IMR-90 (cell line): ENCODE results near the gene PTPRC. TPM values are rescaled to one million over a fixed set of nuclear protein-coding genes. Genes with fewer than 3 reads are reported as not detected.

Source experiments
- ATAC-seq: fragments of 200-7000 bp; cut with Tn5 transposase; 2 replicates; pipeline ENCODE4 v1.9.1; 2020; ENCODE audit warnings: low read depth, mild to moderate bottlenecking, moderate library complexity
- BruUV-seq: library from RNA; stranded (reverse); fragments of 400-500 nt; replicated peaks from 2 replicates; lab custom pipeline; 2021; lab: Mats Ljungman, UMichigan
- CTCF ChIA-PET: fragments of 300-600 bp; formaldehyde crosslinking; extraction: SDS; loops from one replicate; lab custom pipeline; 2021; ENCODE audit warnings: antibody characterized with exemption; lab: Yijun Ruan, JAX
- POLR2A ChIA-PET: fragments of 300-600 bp; sonication (Branson Sonifier 250); formaldehyde crosslinking; loops from one replicate; lab custom pipeline; 2022; ENCODE audit warnings: antibody characterized with exemption; ENCODE audit not compliant: unreplicated experiment; lab: Charles Lee
- DNase-seq: peaks from one replicate; pipeline ENCODE4 v3.0.0; 2013
- H2AFZ ChIP-seq: replicated peaks from 2 replicates; pipeline ENCODE3; 2013; ENCODE audit warnings: low read length, mild to moderate bottlenecking; ENCODE audit not compliant: poor library complexity
- H2AK5ac ChIP-seq: 2 replicates; pipeline ENCODE4 v1.6.1; 2013; ENCODE audit warnings: low read depth, low read length, inconsistent platforms
- H2AK9ac ChIP-seq: replicated peaks from 2 replicates; pipeline ENCODE3; 2013; ENCODE audit warnings: mild to moderate bottlenecking, low read depth, low read length, moderate library complexity; ENCODE audit not compliant: poor library complexity
- H2BK120ac ChIP-seq: 2 replicates; pipeline ENCODE4 v1.6.1; 2013; ENCODE audit warnings: low read depth, low read length, inconsistent platforms
- H2BK15ac ChIP-seq: 3 replicates; pipeline ENCODE4 v1.6.1; 2013; ENCODE audit warnings: low read depth, low read length, inconsistent platforms
- H2BK20ac ChIP-seq: 2 replicates; pipeline ENCODE4 v1.6.1; 2013; ENCODE audit warnings: low read depth, mild to moderate bottlenecking, inconsistent platforms, low read length, moderate library complexity
- H2BK5ac ChIP-seq: 2 replicates; pipeline ENCODE4 v1.6.1; 2013; ENCODE audit warnings: mild to moderate bottlenecking, low read depth, low read length, inconsistent platforms; ENCODE audit not compliant: poor library complexity, severe bottlenecking
- H3K14ac ChIP-seq: replicated peaks from 2 replicates; pipeline ENCODE4 v1.6.1; 2013; ENCODE audit warnings: low read depth, low read length, inconsistent platforms
- H3K18ac ChIP-seq: 2 replicates; pipeline ENCODE4 v1.6.1; 2013; ENCODE audit warnings: low read depth, low read length, control low read depth
- H3K23ac ChIP-seq: 2 replicates; pipeline ENCODE4 v1.6.1; 2013; ENCODE audit warnings: low read depth, low read length, inconsistent platforms
- H3K27ac ChIP-seq: 2 replicates; pipeline ENCODE4 v1.5.1; 2013; ENCODE audit warnings: mild to moderate bottlenecking, control low read depth, low read length; ENCODE audit not compliant: insufficient read depth
- H3K27me3 ChIP-seq: 2 replicates; pipeline ENCODE4 v1.6.1; 2013; ENCODE audit warnings: low read length; ENCODE audit not compliant: control insufficient read depth, insufficient read depth
- H3K36me3 ChIP-seq: 2 replicates; pipeline ENCODE4 v1.6.1; 2013; ENCODE audit warnings: low read length, mixed read lengths; ENCODE audit not compliant: control insufficient read depth, insufficient read depth
- H3K4ac ChIP-seq: 2 replicates; pipeline ENCODE4 v1.6.1; 2013; ENCODE audit warnings: low read depth, low read length, inconsistent platforms
- H3K4me1 ChIP-seq: 2 replicates; pipeline ENCODE4 v1.6.1; 2013; ENCODE audit warnings: low read length, mixed read lengths; ENCODE audit not compliant: control insufficient read depth, insufficient read depth
- H3K4me2 ChIP-seq: 2 replicates; pipeline ENCODE4 v1.6.1; 2013; ENCODE audit warnings: low read depth, mild to moderate bottlenecking, control low read depth, low read length, moderate library complexity
- H3K4me3 ChIP-seq: 2 replicates; pipeline ENCODE4 v1.5.1; 2013; ENCODE audit warnings: low read depth, mild to moderate bottlenecking, control low read depth, low read length, moderate library complexity; ENCODE audit not compliant: insufficient read depth
- H3K56ac ChIP-seq: 2 replicates; pipeline ENCODE4 v1.6.1; 2013; ENCODE audit warnings: low read length, inconsistent platforms; ENCODE audit not compliant: insufficient read depth; ENCODE audit errors: extremely low read depth
- H3K79me1 ChIP-seq, 2 experiments: 2 replicates each; pipeline ENCODE4 v1.6.1; 2013; ENCODE audit warnings: low read length in 2 of 2, inconsistent platforms in 1 of 2, low read depth in 1 of 2
- H3K9ac ChIP-seq: 2 replicates; pipeline ENCODE4 v1.6.1; 2013; ENCODE audit warnings: low read depth, low read length, control low read depth
- H3K9me1 ChIP-seq: 2 replicates; pipeline ENCODE4 v1.6.1; 2013; ENCODE audit warnings: low read length, inconsistent platforms; ENCODE audit not compliant: insufficient read depth
- H3K9me3 ChIP-seq: 2 replicates; pipeline ENCODE4 v1.6.1; 2013; ENCODE audit warnings: low read length; ENCODE audit not compliant: control insufficient read depth, insufficient read depth
- H4K20me1 ChIP-seq: 2 replicates; pipeline ENCODE4 v1.6.1; 2013; ENCODE audit warnings: low read length, inconsistent platforms; ENCODE audit not compliant: insufficient read depth
- H4K5ac ChIP-seq: 2 replicates; pipeline ENCODE4 v1.6.1; 2013; ENCODE audit warnings: mild to moderate bottlenecking, low read depth, low read length, control low read depth
- H4K8ac ChIP-seq, 2 experiments: 2 replicates each; pipeline ENCODE4 v1.6.1; 2013; ENCODE audit warnings: low read depth in 2 of 2, low read length in 2 of 2, control low read depth in 1 of 2, inconsistent platforms in 1 of 2
- H4K91ac ChIP-seq: 2 replicates; pipeline ENCODE4 v1.6.1; 2013; ENCODE audit warnings: low read depth, low read length, inconsistent platforms; ENCODE audit not compliant: insufficient read depth
- BHLHE40 ChIP-seq: fragments of 150-350 bp; IDR thresholded peaks from 2 replicates; pipeline ENCODE4 v1.6.1; 2016; ENCODE audit warnings: mild to moderate bottlenecking, low read depth, low read length
- CEBPB ChIP-seq: IDR thresholded peaks from 2 replicates; pipeline ENCODE4 v1.6.1; 2012; ENCODE audit warnings: low read depth, low read length, improper control_type of control experiment
- CHD1 ChIP-seq: IDR thresholded peaks from 2 replicates; pipeline ENCODE4 v1.6.1; 2012; ENCODE audit warnings: low read depth, low read length, improper control_type of control experiment
- FOS ChIP-seq: fragments of 150-350 bp; IDR thresholded peaks from 2 replicates; pipeline ENCODE4 v1.6.1; 2016; ENCODE audit warnings: low read depth, low read length
- MAFK ChIP-seq: IDR thresholded peaks from 2 replicates; pipeline ENCODE4 v1.6.1; 2012; ENCODE audit warnings: low read depth, low read length, improper control_type of control experiment
- MAZ ChIP-seq: IDR thresholded peaks from 2 replicates; pipeline ENCODE4 v1.6.1; 2012; ENCODE audit warnings: low read depth, mild to moderate bottlenecking, low read length, improper control_type of control experiment, moderate library complexity, borderline replicate concordance
- MXI1 ChIP-seq: IDR thresholded peaks from 2 replicates; pipeline ENCODE4 v1.6.1; 2012; ENCODE audit warnings: low read depth, mild to moderate bottlenecking, low read length, moderate library complexity, borderline replicate concordance
- NFE2L2 ChIP-seq: fragments of 150-350 bp; IDR thresholded peaks from 2 replicates; pipeline ENCODE4 v1.6.1; 2016; ENCODE audit warnings: low read depth, mild to moderate bottlenecking, low read length
- POLR2A ChIP-seq: IDR thresholded peaks from 2 replicates; pipeline ENCODE4 v1.6.1; 2012; ENCODE audit warnings: mild to moderate bottlenecking, low read depth, low read length
- RAD21 ChIP-seq: IDR thresholded peaks from 2 replicates; pipeline ENCODE4 v1.6.1; 2012; ENCODE audit warnings: low read length, improper control_type of control experiment
- RCOR1 ChIP-seq: IDR thresholded peaks from 2 replicates; pipeline ENCODE4 v1.6.1; 2012; ENCODE audit warnings: mild to moderate bottlenecking, low read length, improper control_type of control experiment; ENCODE audit not compliant: insufficient replicate concordance
- RFX5 ChIP-seq: IDR thresholded peaks from 2 replicates; pipeline ENCODE4 v1.8.0; 2012; ENCODE audit warnings: low read depth, mild to moderate bottlenecking, low read length, moderate library complexity
- SMC3 ChIP-seq: fragments of 150-350 bp; IDR thresholded peaks from 2 replicates; pipeline ENCODE4 v1.6.1; 2016; ENCODE audit warnings: low read depth, mild to moderate bottlenecking, antibody characterized with exemption, low read length, moderate library complexity
- WGBS, 2 experiments: methylation state at CpG; one replicate each; pipeline versions ENCODE4 v1.1.5 to v1.1.7; 2013; ENCODE audit warnings: missing lambda C conversion rate in 2 of 2; ENCODE audit not compliant: insufficient read length in 1 of 2; ENCODE audit errors: extremely low coverage in 2 of 2; 5-methylcytosine and 5-hydroxymethylcytosine counted together
- dilution Hi-C: fragments of 300-500 bp; cut with HindIII; formaldehyde crosslinking; loops from one replicate; pipeline ENCODE4 v1.14.3; 2018; ENCODE audit warnings: low sequenced_read_pairs; ENCODE audit not compliant: unreplicated experiment
- in situ Hi-C: fragments of 300-500 bp; cut with MboI; formaldehyde crosslinking; loops from 3 replicates; pipeline ENCODE4 v1.14.3; 2019; ENCODE audit warnings: low sequenced_read_pairs, inconsistent platforms, mixed read lengths
- intact Hi-C: fragments of 100-400 bp; cut with micrococcal nuclease; formaldehyde crosslinking; loops from 2 replicates; pipeline ENCODE4 v1.10.0; 2022
- polyA plus RNA-seq, 3 experiments: library from polyadenylated mRNA; depleted of rRNA; stranded (reverse); fragments of >200 nt; gene quantifications; 2 replicates each; pipeline ENCODE4 v1.2.3, GENCODE V29; 2012; ENCODE audit warnings: low replicate concordance in 1 of 3
- total RNA-seq: library from RNA; depleted of rRNA; stranded (reverse); fragments of >200 nt; gene quantifications from 2 replicates; pipeline ENCODE4 v1.2.3, GENCODE V29; 2012
- TF ChIP-seq, protein P1 (sequence below): fragments of 150-350 bp; IDR thresholded peaks from 2 replicates; pipeline ENCODE4 v1.6.1; 2016; ENCODE audit warnings: low read depth, mild to moderate bottlenecking, low read length, moderate library complexity, borderline replicate concordance
- TF ChIP-seq, protein P2 (sequence below): conservative IDR thresholded peaks from 2 replicates; pipeline ENCODE4 v1.5.1; 2012; ENCODE audit warnings: mild to moderate bottlenecking, low read depth, low read length, improper control_type of control experiment
- TF ChIP-seq, protein P3 (sequence below): fragments of 150-350 bp; IDR thresholded peaks from 2 replicates; pipeline ENCODE4 v1.6.1; 2017; ENCODE audit warnings: mild to moderate bottlenecking, antibody characterized with exemption, low read length, low read depth

PTPRC gene
- total and polyA plus RNA-seq, 2 of the 4 experiments (the other 2 are of a cell fraction) = not detected

DNA sequence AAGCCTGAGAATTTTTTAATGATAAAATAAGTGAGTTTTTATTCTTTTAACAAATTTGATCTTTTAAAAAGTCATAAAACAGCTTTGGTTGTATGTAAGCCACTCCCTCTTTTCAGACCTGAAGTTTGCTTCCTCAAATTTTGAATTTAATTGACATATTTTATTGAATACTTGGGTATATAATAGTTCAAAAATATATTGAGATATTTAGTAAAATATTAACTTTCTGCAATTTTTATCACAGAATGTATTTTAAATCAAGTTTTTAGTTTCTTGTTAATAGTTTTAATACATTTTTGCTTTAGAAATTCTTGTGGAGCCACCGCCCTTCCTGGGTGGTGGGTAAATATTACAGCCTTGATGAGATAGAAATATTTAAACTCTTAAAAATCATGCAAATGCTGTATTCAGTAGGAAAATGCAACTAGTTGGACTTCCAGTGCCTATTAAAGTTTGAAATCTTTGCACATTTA is 867 bp downstream of the PTPRC start:
- H3K4me3 ChIP-seq = no peak overlapping the region
- no CpG with 5 or more reads among the region's 1 CpG for WGBS, 2 experiments
- no TSS peak for BruUV-seq
- no peak overlapping the region for H4K8ac ChIP-seq
- TF ChIP-seq RFX5 (no peak), SMC3 (no peak), RCOR1 (no peak), CHD1 (no peak), FOS (no peak), BHLHE40 (no peak), CEBPB (no peak), MAFK (no peak), MAZ (no peak), POLR2A (no peak), MXI1 (no peak), NFE2L2 (no peak), RAD21 (no peak)
- TF ChIP-seq, protein P1, sequence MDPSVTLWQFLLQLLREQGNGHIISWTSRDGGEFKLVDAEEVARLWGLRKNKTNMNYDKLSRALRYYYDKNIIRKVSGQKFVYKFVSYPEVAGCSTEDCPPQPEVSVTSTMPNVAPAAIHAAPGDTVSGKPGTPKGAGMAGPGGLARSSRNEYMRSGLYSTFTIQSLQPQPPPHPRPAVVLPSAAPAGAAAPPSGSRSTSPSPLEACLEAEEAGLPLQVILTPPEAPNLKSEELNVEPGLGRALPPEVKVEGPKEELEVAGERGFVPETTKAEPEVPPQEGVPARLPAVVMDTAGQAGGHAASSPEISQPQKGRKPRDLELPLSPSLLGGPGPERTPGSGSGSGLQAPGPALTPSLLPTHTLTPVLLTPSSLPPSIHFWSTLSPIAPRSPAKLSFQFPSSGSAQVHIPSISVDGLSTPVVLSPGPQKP = no peak
- TF ChIP-seq, protein P2, sequence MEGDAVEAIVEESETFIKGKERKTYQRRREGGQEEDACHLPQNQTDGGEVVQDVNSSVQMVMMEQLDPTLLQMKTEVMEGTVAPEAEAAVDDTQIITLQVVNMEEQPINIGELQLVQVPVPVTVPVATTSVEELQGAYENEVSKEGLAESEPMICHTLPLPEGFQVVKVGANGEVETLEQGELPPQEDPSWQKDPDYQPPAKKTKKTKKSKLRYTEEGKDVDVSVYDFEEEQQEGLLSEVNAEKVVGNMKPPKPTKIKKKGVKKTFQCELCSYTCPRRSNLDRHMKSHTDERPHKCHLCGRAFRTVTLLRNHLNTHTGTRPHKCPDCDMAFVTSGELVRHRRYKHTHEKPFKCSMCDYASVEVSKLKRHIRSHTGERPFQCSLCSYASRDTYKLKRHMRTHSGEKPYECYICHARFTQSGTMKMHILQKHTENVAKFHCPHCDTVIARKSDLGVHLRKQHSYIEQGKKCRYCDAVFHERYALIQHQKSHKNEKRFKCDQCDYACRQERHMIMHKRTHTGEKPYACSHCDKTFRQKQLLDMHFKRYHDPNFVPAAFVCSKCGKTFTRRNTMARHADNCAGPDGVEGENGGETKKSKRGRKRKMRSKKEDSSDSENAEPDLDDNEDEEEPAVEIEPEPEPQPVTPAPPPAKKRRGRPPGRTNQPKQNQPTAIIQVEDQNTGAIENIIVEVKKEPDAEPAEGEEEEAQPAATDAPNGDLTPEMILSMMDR = no peak
- TF ChIP-seq, protein P3, sequence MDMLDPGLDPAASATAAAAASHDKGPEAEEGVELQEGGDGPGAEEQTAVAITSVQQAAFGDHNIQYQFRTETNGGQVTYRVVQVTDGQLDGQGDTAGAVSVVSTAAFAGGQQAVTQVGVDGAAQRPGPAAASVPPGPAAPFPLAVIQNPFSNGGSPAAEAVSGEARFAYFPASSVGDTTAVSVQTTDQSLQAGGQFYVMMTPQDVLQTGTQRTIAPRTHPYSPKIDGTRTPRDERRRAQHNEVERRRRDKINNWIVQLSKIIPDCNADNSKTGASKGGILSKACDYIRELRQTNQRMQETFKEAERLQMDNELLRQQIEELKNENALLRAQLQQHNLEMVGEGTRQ = no peak
- H3K36me3 ChIP-seq = no peaks in the 10 kb centered on the region
- H2BK20ac ChIP-seq = no peak overlapping the region
- ChIA-PET POLR2A (no interaction called here), CTCF (no interaction called here)
- no peak overlapping the region for H3K27ac ChIP-seq
- H3K9ac ChIP-seq = no peak overlapping the region
- H3K18ac ChIP-seq = no peak overlapping the region
- H3K56ac ChIP-seq = no peak overlapping the region
- H4K20me1 ChIP-seq = no peaks in the 10 kb centered on the region
- DNase-seq = no peak
- H3K14ac ChIP-seq = no peak overlapping the region
- H3K9me3 ChIP-seq = no peaks in the 10 kb centered on the region
- no peaks in the 10 kb centered on the region for H3K79me1 ChIP-seq
- no peaks in the 10 kb centered on the region for H3K27me3 ChIP-seq
- intact Hi-C loops = no loop called here
- no peak overlapping the region for H2AK5ac ChIP-seq
- dilution Hi-C loops = no loop called here
- no peak for ATAC-seq
- H3K23ac ChIP-seq = no peak overlapping the region
- no peaks in the 10 kb centered on the region for H3K9me1 ChIP-seq
- in situ Hi-C loops = no loop called here
- H3K4ac ChIP-seq = no peak overlapping the region
- no peak overlapping the region for H4K91ac ChIP-seq
- H2BK120ac ChIP-seq = no peak overlapping the region
- no peak overlapping the region for H4K5ac ChIP-seq
- H3K4me2 ChIP-seq = no peak overlapping the region
- H2BK5ac ChIP-seq = no peak overlapping the region
- H2BK15ac ChIP-seq = no peak overlapping the region
- H2AK9ac ChIP-seq = no peak overlapping the region
- H2AFZ ChIP-seq = no peak overlapping the region
- H3K4me1 ChIP-seq = no peaks in the 10 kb centered on the region
